ENCODE data around the gene DTX2. TPM values are rescaled to one million over a fixed set of nuclear protein-coding genes. Genes with fewer than 3 reads are reported as not detected.
"Not testable (repeated sequence)": the region's sequence is repeated elsewhere in the genome, so short reads cannot be mapped to it uniquely, and the experiment has no call there.

Gene DTX2
- total RNA-seq (2021) (100 and 127 TPM in 2 replicates), Bru-seq, nascent RNA (percentile 84 among the genes with signal in this experiment), BruChase-seq, experiment 1, labeled RNA remaining after a 2-hour chase (percentile 92 among the genes with signal in this experiment), BruChase-seq, experiment 2, labeled RNA remaining after a 6-hour chase (percentile 86 among the genes with signal in this experiment)
- long read RNA-seq, transcript DTX2-202 (10 exons, 2,472 nt): minor isoform, 5 of 92 reads
- long read RNA-seq, transcript DTX2-218 (4 exons, 1,438 nt): minor isoform, 7 of 92 reads
- long read RNA-seq, transcript DTX2-206 (11 exons, 2,623 nt): major isoform, 11 of 92 reads
- long read RNA-seq, partial matches to known transcripts: 31 of 92 reads
- long read RNA-seq, other reads (novel, unspliced or antisense): 35 of 92 reads

- H3K4me1 ChIP-seq (replicated peaks; ENCODE audit: insufficient read depth); intact Hi-C loops (cut with micrococcal nuclease; ENCODE audit: unreplicated experiment); H3K9me3 ChIP-seq (ENCODE audit: insufficient read depth, low read depth); H3K4me2 ChIP-seq; H3K27ac ChIP-seq; BruUV-seq (replicated peaks); CTCF ChIA-PET; H3K36me3 ChIP-seq (ENCODE audit: low read depth); H3F3A ChIP-seq (ENCODE audit: insufficient read depth, low read depth); H4K20me1 ChIP-seq (ENCODE audit: insufficient read depth); H3K9me2 ChIP-seq (ENCODE audit: insufficient read depth); H2AFZ ChIP-seq; H3K27me3 ChIP-seq (ENCODE audit: insufficient read depth, low read depth); POLR2A ChIA-PET (ENCODE audit: unreplicated experiment): not testable (repeated sequence)
- H3K79me2 ChIP-seq (ENCODE audit: low read depth): peaks cover 13% of the 10 kb centered on the region
- peak in 1 of 2 experiments; percentile 55 for DNase-seq
- 0 out of 2 replicates have a peak within 1 kb of the TSS, but pooled peaks have one; percentile 44 for H3K4me3 ChIP-seq
Observed at GRCh38 chr7:76461464-76462101, at the start of gene DTX2. DTX2 (plus strand) TSS chr7:76461709; CDS start chr7:76480510, 18,801 bp downstream.

DNA sequence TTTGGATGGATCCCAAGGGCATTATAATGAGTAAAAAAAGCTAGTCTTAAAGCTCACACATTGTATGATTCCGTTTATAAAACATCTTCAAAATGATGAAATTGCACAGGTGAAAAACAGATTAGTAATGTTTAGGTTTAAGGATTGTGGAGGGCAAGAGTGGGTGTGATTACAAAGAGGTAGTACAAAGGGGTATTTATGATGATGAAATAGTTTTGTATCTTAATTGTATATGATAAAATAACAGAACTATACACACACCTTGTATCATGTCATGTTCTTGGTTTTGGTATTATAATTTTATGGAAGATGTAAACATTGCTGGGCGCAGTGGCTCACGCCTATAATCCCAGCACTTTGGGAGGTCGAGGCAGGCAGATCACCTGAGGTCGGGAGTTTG is 49.3 kb upstream of the DTX2 start:
- no peaks in the 10 kb centered on the region for H3K9me2 ChIP-seq (ENCODE audit: insufficient read depth)
- H3K4me2 ChIP-seq: no peak overlapping the region
- no peak overlapping the region for H3K4me3 ChIP-seq
- no peak for DNase-seq
- ChIA-PET POLR2A (ENCODE audit: unreplicated experiment) (interaction anchor here (0.7 kb wide), 2 partner anchors 52 to 245 kb away, joined by 4 to 19 read pairs; no protein-coding TSS in a partner anchor), CTCF (interaction anchor here (0.7 kb wide), 1 partner anchor 42 kb away, joined by 7 read pairs; no protein-coding TSS in a partner anchor)
- no peak overlapping the region for H3K27ac ChIP-seq
- H3K4me1 ChIP-seq (replicated peaks; ENCODE audit: insufficient read depth): peaks cover 4% of the 10 kb centered on the region; the same call in 1 of the 2 replicates
- intact Hi-C loops (cut with micrococcal nuclease; ENCODE audit: unreplicated experiment): no loop called here
- no peaks in the 10 kb centered on the region for H3K9me3 ChIP-seq (ENCODE audit: insufficient read depth, low read depth)
- TF ChIP-seq CTCF (conservative IDR thresholded peaks at IDR 0.05): no peak
- no peak for TF ChIP-seq EZH2 (IDR thresholded peaks at IDR 0.05; ENCODE audit: low read depth)
- no peaks in the 10 kb centered on the region for H3F3A ChIP-seq (ENCODE audit: insufficient read depth, low read depth)
- no peak overlapping the region for H2AFZ ChIP-seq
- no peaks in the 10 kb centered on the region for H4K20me1 ChIP-seq (ENCODE audit: insufficient read depth)
- H3K36me3 ChIP-seq (ENCODE audit: low read depth): no peaks in the 10 kb centered on the region
- BruUV-seq (replicated peaks): no TSS peak
- no peaks in the 10 kb centered on the region for H3K27me3 ChIP-seq (ENCODE audit: insufficient read depth, low read depth)
- no peaks in the 10 kb centered on the region for H3K79me2 ChIP-seq (ENCODE audit: low read depth)

GRCh38 chr7:76417654-76418310 is 43.7 kb upstream of the DTX2 start:
- DNase-seq; H4K20me1 ChIP-seq (ENCODE audit: insufficient read depth); H3K27ac ChIP-seq; intact Hi-C loops (cut with micrococcal nuclease; ENCODE audit: unreplicated experiment); H3K79me2 ChIP-seq (ENCODE audit: low read depth); BruUV-seq (replicated peaks); POLR2A ChIA-PET (ENCODE audit: unreplicated experiment); H3K36me3 ChIP-seq (ENCODE audit: low read depth); CTCF ChIA-PET; H3K9me2 ChIP-seq (ENCODE audit: insufficient read depth); H2AFZ ChIP-seq; H3K9me3 ChIP-seq (ENCODE audit: insufficient read depth, low read depth); H3K4me3 ChIP-seq; H3K4me2 ChIP-seq; H3K27me3 ChIP-seq (ENCODE audit: insufficient read depth, low read depth): not testable (repeated sequence)
- Histone ChIP-seq H3K4me1 (replicated peaks; ENCODE audit: insufficient read depth) (peaks cover 20% of the 10 kb centered on the region), H3F3A (ENCODE audit: insufficient read depth, low read depth) (peaks cover 28% of the 10 kb centered on the region; the same call in 1 of the 2 replicates)

GRCh38 chr7:76421097-76421496 is 40.4 kb upstream of the DTX2 start:
- H2AFZ ChIP-seq; H3K4me3 ChIP-seq; H3K9me3 ChIP-seq (ENCODE audit: insufficient read depth, low read depth); H3K9me2 ChIP-seq (ENCODE audit: insufficient read depth); BruUV-seq (replicated peaks); H3K4me2 ChIP-seq; H3K27me3 ChIP-seq (ENCODE audit: insufficient read depth, low read depth); H4K20me1 ChIP-seq (ENCODE audit: insufficient read depth); CTCF ChIA-PET; H3K36me3 ChIP-seq (ENCODE audit: low read depth); H3K79me2 ChIP-seq (ENCODE audit: low read depth): not testable (repeated sequence)
- Histone ChIP-seq H3F3A (ENCODE audit: insufficient read depth, low read depth) (peaks cover 47% of the 10 kb centered on the region), H3K27ac (peak overlapping the region; percentile 57), H3K4me1 (replicated peaks; ENCODE audit: insufficient read depth) (peaks cover 40% of the 10 kb centered on the region)
- POLR2A ChIA-PET (ENCODE audit: unreplicated experiment): interaction anchor here (0.6 to 0.8 kb wide), 8 partner anchors 12 to 828 kb away, joined by 3 to 6 read pairs (median 4); partner anchors contain the start of genes SSC4D and YWHAG
- intact Hi-C loops (cut with micrococcal nuclease; ENCODE audit: unreplicated experiment): loop anchor here (5.0 kb wide), 1 partner anchor 79 kb away; no protein-coding TSS in a partner anchor
- DNase-seq: peak; percentile 85 to 97

Data from PC-9 (cell line).